OCI-LY7 (cell line): ENCODE data around the gene SLC4A3.

Experiments
- EZH2phosphoT487 ChIP-seq: fragments of 200-600 bp; sonication (generic); IDR thresholded peaks from 2 replicates; pipeline ENCODE4 v1.6.1; 2018; ENCODE audit warnings: low read depth, borderline replicate concordance, mild to moderate bottlenecking, mixed run types, antibody characterized with exemption, low read length, moderate library complexity, mixed read lengths
- TF ChIP-seq, protein P1 (sequence below): fragments of 200-600 bp; sonication (generic); conservative IDR thresholded peaks from 2 replicates; pipeline ENCODE4 v1.5.1; 2014; ENCODE audit warnings: mild to moderate bottlenecking, antibody characterized with exemption, low read length, moderate library complexity, mixed read lengths

GRCh38 chr2:219643084-219643473 lies 15.6 kb downstream of the SLC4A3 start:
- TF ChIP-seq, protein P1, sequence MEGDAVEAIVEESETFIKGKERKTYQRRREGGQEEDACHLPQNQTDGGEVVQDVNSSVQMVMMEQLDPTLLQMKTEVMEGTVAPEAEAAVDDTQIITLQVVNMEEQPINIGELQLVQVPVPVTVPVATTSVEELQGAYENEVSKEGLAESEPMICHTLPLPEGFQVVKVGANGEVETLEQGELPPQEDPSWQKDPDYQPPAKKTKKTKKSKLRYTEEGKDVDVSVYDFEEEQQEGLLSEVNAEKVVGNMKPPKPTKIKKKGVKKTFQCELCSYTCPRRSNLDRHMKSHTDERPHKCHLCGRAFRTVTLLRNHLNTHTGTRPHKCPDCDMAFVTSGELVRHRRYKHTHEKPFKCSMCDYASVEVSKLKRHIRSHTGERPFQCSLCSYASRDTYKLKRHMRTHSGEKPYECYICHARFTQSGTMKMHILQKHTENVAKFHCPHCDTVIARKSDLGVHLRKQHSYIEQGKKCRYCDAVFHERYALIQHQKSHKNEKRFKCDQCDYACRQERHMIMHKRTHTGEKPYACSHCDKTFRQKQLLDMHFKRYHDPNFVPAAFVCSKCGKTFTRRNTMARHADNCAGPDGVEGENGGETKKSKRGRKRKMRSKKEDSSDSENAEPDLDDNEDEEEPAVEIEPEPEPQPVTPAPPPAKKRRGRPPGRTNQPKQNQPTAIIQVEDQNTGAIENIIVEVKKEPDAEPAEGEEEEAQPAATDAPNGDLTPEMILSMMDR: no peak
- no peak for TF ChIP-seq EZH2phosphoT487
